Hematopoietic multipotent progenitor cell (in vitro differentiated cells): ENCODE measurements around the gene SOS1. TPM values are rescaled to one million over a fixed set of nuclear protein-coding genes. Genes with fewer than 3 reads are reported as not detected.

Experiments used
- DNase-seq, 3 donors: peaks; one replicate each; pipeline ENCODE4 v3.0.0-alpha.2; 2011 to 2015; ENCODE audit warnings: low read depth in 2 of 3, low spot score in 2 of 3
- total RNA-seq: library from RNA; depleted of rRNA; stranded (reverse); fragments of >200 nt; gene quantifications from one replicate; pipeline ENCODE4 v1.2.3, GENCODE V29; 2012

Gene SOS1
- total RNA-seq, 1 donor, result 8.6 TPM

GRCh38 chr2:38978296-38978903 is 142.5 kb downstream of the SOS1 start:
- DNase-seq, result peak in 1 of 3 donors; percentile 47

- DNase-seq, result no peak
These were observed 143.8 kb downstream of the SOS1 start for GRCh38 chr2:38977047-38977446.

- DNase-seq, result no peak
These were observed 145.8 kb downstream of the SOS1 start for GRCh38 chr2:38975042-38975441.

- DNase-seq, result no peak
These were observed 147.6 kb downstream of the SOS1 start for GRCh38 chr2:38973266-38973665.

GRCh38 chr2:38971377-38971776 is 149.5 kb downstream of the SOS1 start:
- DNase-seq, result no peak

- no peak for DNase-seq
These were observed 152.8 kb downstream of the SOS1 start for GRCh38 chr2:38968021-38968420.

- no peak for DNase-seq
These were observed 154.2 kb downstream of the SOS1 start for GRCh38 chr2:38966678-38967077.

- DNase-seq, result no peak
These were observed 154.8 kb downstream of the SOS1 start for GRCh38 chr2:38966006-38966405.

GRCh38 chr2:38960609-38961320 is 160.1 kb downstream of the SOS1 start:
- no peak for DNase-seq

- DNase-seq, result peak; percentile 18 to 84 (median 83)
These were observed 160.8 kb downstream of the SOS1 start for GRCh38 chr2:38959938-38960608.

GRCh38 chr2:38959466-38959865 is 161.4 kb downstream of the SOS1 start:
- DNase-seq, result no peak

GRCh38 chr2:38957972-38958371 is 162.9 kb downstream of the SOS1 start:
- DNase-seq, result no peak

GRCh38 chr2:38951766-38952165 is 169.1 kb downstream of the SOS1 start:
- no peak for DNase-seq

GRCh38 chr2:38948995-38949394 is 171.9 kb downstream of the SOS1 start:
- DNase-seq, result no peak

GRCh38 chr2:38948387-38948882 is 172.4 kb downstream of the SOS1 start:
- DNase-seq, result no peak

GRCh38 chr2:38947241-38948239 is 173.3 kb downstream of the SOS1 start:
- peak; percentile 7 to 86 (median 62) for DNase-seq

- DNase-seq, result peak in 1 of 3 donors; percentile 9
These were observed 174.9 kb downstream of the SOS1 start for GRCh38 chr2:38945911-38946310.

- DNase-seq, result no peak
These were observed 175.5 kb downstream of the SOS1 start for GRCh38 chr2:38945372-38945771.

GRCh38 chr2:38943784-38944183 is 177.1 kb downstream of the SOS1 start:
- DNase-seq, result no peak

GRCh38 chr2:38940746-38941145 is 180.1 kb downstream of the SOS1 start:
- DNase-seq, result no peak
